ENCODE data around the gene JMJD1C. TPM values are rescaled to one million over a fixed set of nuclear protein-coding genes. Genes with fewer than 3 reads are reported as not detected.
A peak's percentile ranks its signal among the peaks of the same experiment; 100 is the strongest.
"Not testable (repeated sequence)": the region's sequence is repeated elsewhere in the genome, so short reads cannot be mapped to it uniquely, and the experiment has no call there.

JMJD1C gene
- total RNA-seq, 1 experiment from 2014 or later, result 32.1 TPM

- peak; percentile 47 for DNase-seq (ENCODE audit: low read depth)
Measured at GRCh38 chr10:63365976-63366765, 99.6 kb downstream of the JMJD1C start.

- no peak for DNase-seq (ENCODE audit: low read depth)
Measured at GRCh38 chr10:63364918-63365317, 100.9 kb downstream of the JMJD1C start.

GRCh38 chr10:63363951-63364350 is 101.8 kb downstream of the JMJD1C start:
- DNase-seq (ENCODE audit: low read depth), result no peak

- no peak for DNase-seq (ENCODE audit: low read depth)
Measured at GRCh38 chr10:63355682-63356081, 110.1 kb downstream of the JMJD1C start.

GRCh38 chr10:63352976-63353375 is 112.8 kb downstream of the JMJD1C start:
- no peak for DNase-seq (ENCODE audit: low read depth)

GRCh38 chr10:63348245-63348850 is 117.4 kb downstream of the JMJD1C start:
- DNase-seq (ENCODE audit: low read depth), result peak; percentile 20

- DNase-seq (ENCODE audit: low read depth), result peak; percentile 55
Measured at GRCh38 chr10:63346015-63346441, 119.7 kb downstream of the JMJD1C start.

- no peak for DNase-seq (ENCODE audit: low read depth)
Measured at GRCh38 chr10:63344269-63344668, 121.5 kb downstream of the JMJD1C start.

- DNase-seq (ENCODE audit: low read depth), result peak; percentile 40
Measured at GRCh38 chr10:63343476-63343875, 122.3 kb downstream of the JMJD1C start.

GRCh38 chr10:63339640-63340039 is 126.1 kb downstream of the JMJD1C start:
- DNase-seq (ENCODE audit: low read depth), result not testable (repeated sequence)

- no peak for DNase-seq (ENCODE audit: low read depth)
Measured at GRCh38 chr10:63337455-63338251, 128.1 kb downstream of the JMJD1C start.

GRCh38 chr10:63331586-63331985 is 134.2 kb downstream of the JMJD1C start:
- DNase-seq (ENCODE audit: low read depth), result no peak

GRCh38 chr10:63324495-63324854 is 141.3 kb downstream of the JMJD1C start:
- no peak for DNase-seq (ENCODE audit: low read depth)

GRCh38 chr10:63323701-63324494 is 141.9 kb downstream of the JMJD1C start:
- no peak for DNase-seq (ENCODE audit: low read depth)

GRCh38 chr10:63320683-63321082 is 145.1 kb downstream of the JMJD1C start:
- no peak for DNase-seq (ENCODE audit: low read depth)

- DNase-seq (ENCODE audit: low read depth), result no peak
Measured at GRCh38 chr10:63319231-63319630, 146.5 kb downstream of the JMJD1C start.

GRCh38 chr10:63318491-63318890 is 147.3 kb downstream of the JMJD1C start:
- DNase-seq (ENCODE audit: low read depth), result no peak

- DNase-seq (ENCODE audit: low read depth), result no peak
Measured at GRCh38 chr10:63314020-63314419, 151.8 kb downstream of the JMJD1C start.

- no peak for DNase-seq (ENCODE audit: low read depth)
Measured at GRCh38 chr10:63313066-63313717, 152.6 kb downstream of the JMJD1C start.

- no peak for DNase-seq (ENCODE audit: low read depth)
Measured at GRCh38 chr10:63308628-63309027, 157.1 kb downstream of the JMJD1C start.

GRCh38 chr10:63304146-63304545 is 161.6 kb downstream of the JMJD1C start:
- no peak for DNase-seq (ENCODE audit: low read depth)

Data from M059J (cell line).